ENCODE measurements around the gene TEX14. TPM values are rescaled to one million over a fixed set of nuclear protein-coding genes. Genes with fewer than 3 reads are reported as not detected.
"Not testable (repeated sequence)": the region's sequence is repeated elsewhere in the genome, so short reads cannot be mapped to it uniquely, and the experiment has no call there.

TEX14 gene
- total RNA-seq (2014; rRNA removed), result not detected in 2 replicates
- not detected for polyA plus RNA-seq (2012)

- no peak for DNase-seq (ENCODE audit: low read depth)
Measured at GRCh38 chr17:58691701-58692238, at the start of gene TEX14. TEX14 (minus strand) TSS chr17:58692045; CDS start chr17:58652001, 40,044 bp downstream.

GRCh38 chr17:58741121-58741625 is 49.3 kb upstream of the TEX14 start:
- DNase-seq (ENCODE audit: low read depth), result no peak

GRCh38 chr17:58734811-58735210 is 43.0 kb upstream of the TEX14 start:
- DNase-seq (ENCODE audit: low read depth), result no peak

- DNase-seq (ENCODE audit: low read depth), result no peak
Measured at GRCh38 chr17:58734040-58734439, 42.2 kb upstream of the TEX14 start.

- DNase-seq (ENCODE audit: low read depth), result no peak
Measured at GRCh38 chr17:58730937-58731336, 39.1 kb upstream of the TEX14 start.

- no peak for DNase-seq (ENCODE audit: low read depth)
Measured at GRCh38 chr17:58728798-58729197, 37.0 kb upstream of the TEX14 start.

- DNase-seq (ENCODE audit: low read depth), result no peak
Measured at GRCh38 chr17:58722696-58723095, 30.9 kb upstream of the TEX14 start.

- no peak for DNase-seq (ENCODE audit: low read depth)
Measured at GRCh38 chr17:58722274-58722673, 30.4 kb upstream of the TEX14 start.

GRCh38 chr17:58710948-58711552 is 19.2 kb upstream of the TEX14 start:
- peak; percentile 54 for DNase-seq (ENCODE audit: low read depth)

GRCh38 chr17:58706351-58707140 is 14.7 kb upstream of the TEX14 start:
- no peak for DNase-seq (ENCODE audit: low read depth)

- no peak for DNase-seq (ENCODE audit: low read depth)
Measured at GRCh38 chr17:58703916-58704286, 12.1 kb upstream of the TEX14 start.

- peak; percentile 52 for DNase-seq (ENCODE audit: low read depth)
Measured at GRCh38 chr17:58703137-58703915, 11.5 kb upstream of the TEX14 start.

GRCh38 chr17:58702708-58703107 is 10.9 kb upstream of the TEX14 start:
- no peak for DNase-seq (ENCODE audit: low read depth)

GRCh38 chr17:58702045-58702476 is 10.2 kb upstream of the TEX14 start:
- DNase-seq (ENCODE audit: low read depth), result no peak

GRCh38 chr17:58699771-58700170 is 7.9 kb upstream of the TEX14 start:
- no peak for DNase-seq (ENCODE audit: low read depth)

- DNase-seq (ENCODE audit: low read depth), result no peak
Measured at GRCh38 chr17:58694826-58695225, 3.0 kb upstream of the TEX14 start.

GRCh38 chr17:58694302-58694701 is 2.5 kb upstream of the TEX14 start:
- no peak for DNase-seq (ENCODE audit: low read depth)

GRCh38 chr17:58693751-58694150 is 1.9 kb upstream of the TEX14 start:
- no peak for DNase-seq (ENCODE audit: low read depth)

- DNase-seq (ENCODE audit: low read depth), result peak; percentile 3
Measured at GRCh38 chr17:58693208-58693607, 1.4 kb upstream of the TEX14 start.

- DNase-seq (ENCODE audit: low read depth), result peak; percentile 81
Measured at GRCh38 chr17:58692239-58693055, 602 bp upstream of the TEX14 start, which contains the start of gene RAD51C. RAD51C (plus strand) TSS chr17:58692602; CDS start chr17:58692644, 42 bp downstream.

GRCh38 chr17:58690033-58690432 is 1.8 kb downstream of the TEX14 start:
- not testable (repeated sequence) for DNase-seq (ENCODE audit: low read depth)
